Mesodermal cell (in vitro differentiated cells): ENCODE data around the gene IGSF3.
"Not testable (repeated sequence)": the region's sequence is repeated elsewhere in the genome, so short reads cannot be mapped to it uniquely, and the experiment has no call there.

Source experiments
- H3K27ac ChIP-seq: 2 replicates; pipeline ENCODE4 v1.7.0; 2013; ENCODE audit warnings: mild to moderate bottlenecking, low read depth, low read length, moderate library complexity; ENCODE audit not compliant: severe bottlenecking
- H3K36me3 ChIP-seq: 2 replicates; pipeline ENCODE4 v1.7.1; 2013; ENCODE audit warnings: mild to moderate bottlenecking, low read length, moderate library complexity; ENCODE audit not compliant: control insufficient read depth, insufficient read depth
- H3K4me1 ChIP-seq: one replicate; pipeline ENCODE4 v1.7.1; 2013; ENCODE audit warnings: mild to moderate bottlenecking, low read length; ENCODE audit not compliant: insufficient read depth, control insufficient read depth, poor library complexity, severe bottlenecking
- H3K4me3 ChIP-seq: 2 replicates; pipeline ENCODE4 v1.7.0; 2013; ENCODE audit warnings: low read length, control low read depth, mild to moderate bottlenecking; ENCODE audit not compliant: insufficient read depth, poor library complexity, severe bottlenecking; ENCODE audit errors: extremely low read depth
- H3K9me3 ChIP-seq: 2 replicates; pipeline ENCODE4 v1.7.1; 2013; ENCODE audit warnings: mild to moderate bottlenecking, low read length, moderate library complexity; ENCODE audit not compliant: control insufficient read depth
- WGBS, 2 experiments: methylation state at CpG; one replicate each; pipeline ENCODE4 v1.1.5; 2013; ENCODE audit warnings: missing lambda C conversion rate in 2 of 2; ENCODE audit not compliant: insufficient coverage in 2 of 2; 5-methylcytosine and 5-hydroxymethylcytosine counted together

Gene IGSF3

GRCh38 chr1:116597388-116597787 is 70.1 kb downstream of the IGSF3 start:
- H3K9me3 ChIP-seq, H3K4me3 ChIP-seq, H3K36me3 ChIP-seq, H3K4me1 ChIP-seq, H3K27ac ChIP-seq: not testable (repeated sequence)
- WGBS, 2 experiments, result no CpG with 5 or more reads among the region's 2 CpGs

GRCh38 chr1:116596742-116597307 is 70.7 kb downstream of the IGSF3 start:
- not testable (repeated sequence) for H3K36me3 ChIP-seq, H3K4me3 ChIP-seq, H3K9me3 ChIP-seq, H3K27ac ChIP-seq, H3K4me1 ChIP-seq
- WGBS, 2 experiments, result 100% methylated on average over 1 of the region's 5 CpGs; no CpG with 5 or more reads in 1 of the 2 experiments

DNA sequence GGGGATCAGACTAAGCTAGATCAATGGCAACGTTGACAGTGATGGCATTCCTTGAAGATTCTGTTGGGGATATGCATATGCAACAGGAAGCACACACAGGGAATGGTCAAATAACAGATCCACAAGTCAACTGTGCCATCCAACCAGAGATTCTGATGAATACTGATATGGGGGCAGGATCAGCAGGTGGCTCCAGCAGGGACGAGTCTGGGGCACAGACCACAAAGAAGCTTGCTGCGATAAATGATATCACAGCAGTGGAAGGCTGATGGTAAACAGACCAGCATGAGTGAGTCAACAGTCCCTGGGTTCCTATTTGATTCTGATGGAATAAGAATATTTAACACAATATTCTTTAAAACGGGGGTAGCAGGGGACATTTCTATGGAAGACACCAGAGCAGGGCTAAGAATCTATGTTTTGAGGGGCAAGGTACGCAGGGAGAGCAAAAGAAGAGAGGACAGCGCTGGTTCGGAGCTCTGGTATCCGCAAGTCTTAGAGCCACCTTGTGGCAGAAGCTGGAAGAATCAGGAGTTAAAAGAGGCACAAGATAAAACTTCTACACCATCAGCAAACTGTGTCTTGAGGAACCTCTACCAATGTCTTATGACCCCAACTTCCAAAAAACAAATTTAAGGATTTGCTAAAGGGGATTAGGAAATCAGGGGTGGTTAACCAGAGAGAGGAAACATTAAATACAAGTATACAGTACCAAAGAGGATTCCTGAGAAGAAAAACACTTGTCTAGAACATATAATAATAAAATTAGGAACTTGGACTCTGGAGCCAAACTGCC is 71.4 kb downstream of the IGSF3 start:
- H3K4me1 ChIP-seq, H3K27ac ChIP-seq, H3K4me3 ChIP-seq, H3K9me3 ChIP-seq, H3K36me3 ChIP-seq: not testable (repeated sequence)
- 33 to 46% methylated on average over 4 of the region's 8 CpGs for WGBS, 2 experiments

DNA sequence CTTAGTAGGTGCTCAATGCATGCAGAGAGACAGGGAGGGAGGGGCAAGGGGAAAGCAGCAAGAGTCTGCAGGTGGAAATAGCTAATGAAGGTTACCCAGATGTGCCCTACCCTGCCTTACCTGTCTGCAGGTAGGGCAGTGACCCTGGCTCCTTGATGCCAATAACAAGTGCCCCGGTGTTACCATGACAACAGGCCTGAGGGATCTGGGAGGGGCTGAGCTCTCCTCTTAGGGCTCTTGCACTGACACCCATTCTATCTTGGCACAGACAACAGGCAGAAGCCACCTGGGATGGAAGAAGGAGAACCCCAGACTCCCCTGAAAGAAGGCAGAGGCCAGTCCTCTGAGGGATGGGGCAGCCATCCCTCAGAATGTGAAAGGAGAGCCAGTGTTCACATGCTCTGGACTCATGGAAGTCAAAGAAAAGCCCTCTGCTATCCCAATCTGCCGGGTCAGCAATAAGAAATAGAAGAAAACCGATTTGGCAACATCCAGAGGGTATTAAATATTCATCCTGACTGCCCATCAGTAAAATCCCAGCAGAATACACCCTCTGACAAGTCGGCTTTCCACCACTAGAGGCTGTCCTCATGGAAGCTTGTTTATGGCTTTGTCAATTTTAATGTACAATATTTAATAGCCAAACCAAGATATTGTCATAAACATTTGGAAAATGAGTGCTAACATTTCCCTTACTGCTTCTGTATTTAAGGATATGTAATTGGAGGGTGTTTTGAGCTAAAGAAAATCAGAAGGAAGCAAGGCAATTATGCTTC is 72.3 kb downstream of the IGSF3 start:
- not testable (repeated sequence) for H3K36me3 ChIP-seq, H3K4me1 ChIP-seq, H3K9me3 ChIP-seq, H3K4me3 ChIP-seq, H3K27ac ChIP-seq
- WGBS, 2 experiments, result 93% methylated on average over 3 of the region's 4 CpGs; no CpG with 5 or more reads in 1 of the 2 experiments

DNA sequence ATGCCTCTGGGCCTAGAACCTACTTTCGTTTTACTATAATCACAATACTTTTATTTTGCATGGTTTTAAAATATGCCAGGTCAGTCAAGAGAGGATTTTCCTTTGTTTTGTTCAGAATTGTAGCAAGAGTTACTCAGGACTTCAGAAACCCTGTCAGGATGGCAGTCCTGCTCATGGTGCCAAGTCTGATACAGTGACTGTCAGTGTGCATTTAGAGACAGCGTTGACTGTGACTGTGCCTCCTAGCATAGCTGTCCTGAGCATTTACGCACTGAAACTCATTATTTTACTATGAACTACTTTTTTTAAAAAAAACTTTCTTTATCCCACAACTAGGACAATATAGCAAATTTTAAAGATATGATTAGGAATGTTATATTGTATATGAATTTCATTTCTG is 73.6 kb downstream of the IGSF3 start:
- no CpG with 5 or more reads among the region's 3 CpGs for WGBS, 2 experiments
- not testable (repeated sequence) for H3K27ac ChIP-seq, H3K4me3 ChIP-seq, H3K9me3 ChIP-seq, H3K4me1 ChIP-seq, H3K36me3 ChIP-seq

GRCh38 chr1:116593401-116593800 is 74.1 kb downstream of the IGSF3 start:
- 76 to 100% methylated on average over 2 to 3 of the region's 5 CpGs for WGBS, 2 experiments
- not testable (repeated sequence) for H3K27ac ChIP-seq, H3K36me3 ChIP-seq, H3K9me3 ChIP-seq, H3K4me3 ChIP-seq, H3K4me1 ChIP-seq

DNA sequence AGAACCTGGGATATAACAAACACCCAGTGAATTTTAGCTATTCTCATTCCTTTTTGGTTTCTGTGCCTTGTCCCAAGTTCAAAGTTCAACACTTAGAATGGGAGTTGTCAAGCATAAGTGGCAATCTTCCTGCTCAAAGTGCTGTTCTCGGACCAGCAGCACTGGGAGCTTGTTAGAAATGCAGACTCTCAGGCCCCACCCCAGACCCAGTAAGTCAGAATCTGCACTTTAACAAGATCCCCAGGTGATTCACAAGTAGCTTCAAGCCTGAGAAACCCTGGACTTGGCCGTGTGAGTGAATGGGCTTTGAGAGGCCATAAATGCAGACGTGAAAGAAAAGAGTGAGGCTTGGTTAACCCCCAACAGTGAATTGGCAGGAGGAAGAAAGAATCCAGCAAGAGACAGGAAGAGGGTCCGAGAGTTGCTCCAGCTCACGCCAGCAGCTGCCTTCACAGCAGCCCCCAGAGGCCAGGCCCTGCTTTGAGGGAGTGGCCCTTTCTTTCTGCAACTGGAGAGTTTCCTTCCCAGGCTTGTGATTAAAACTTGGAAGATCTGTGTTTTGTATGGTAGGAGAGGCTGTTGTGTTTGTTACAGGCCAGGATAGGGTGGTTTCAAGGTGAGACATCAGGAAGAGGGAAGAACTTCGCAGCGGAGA is 75.5 kb downstream of the IGSF3 start:
- not testable (repeated sequence) for H3K36me3 ChIP-seq, H3K4me3 ChIP-seq, H3K27ac ChIP-seq, H3K4me1 ChIP-seq, H3K9me3 ChIP-seq
- WGBS, 2 experiments, result 72 to 86% methylated on average over 1 to 2 of the region's 7 CpGs

- H3K4me1 ChIP-seq, H3K36me3 ChIP-seq, H3K9me3 ChIP-seq, H3K27ac ChIP-seq, H3K4me3 ChIP-seq: not testable (repeated sequence)
- no CpG with 5 or more reads among the region's 10 CpGs for WGBS, 2 experiments
These were observed 76.3 kb downstream of the IGSF3 start for GRCh38 chr1:116591006-116591950.

DNA sequence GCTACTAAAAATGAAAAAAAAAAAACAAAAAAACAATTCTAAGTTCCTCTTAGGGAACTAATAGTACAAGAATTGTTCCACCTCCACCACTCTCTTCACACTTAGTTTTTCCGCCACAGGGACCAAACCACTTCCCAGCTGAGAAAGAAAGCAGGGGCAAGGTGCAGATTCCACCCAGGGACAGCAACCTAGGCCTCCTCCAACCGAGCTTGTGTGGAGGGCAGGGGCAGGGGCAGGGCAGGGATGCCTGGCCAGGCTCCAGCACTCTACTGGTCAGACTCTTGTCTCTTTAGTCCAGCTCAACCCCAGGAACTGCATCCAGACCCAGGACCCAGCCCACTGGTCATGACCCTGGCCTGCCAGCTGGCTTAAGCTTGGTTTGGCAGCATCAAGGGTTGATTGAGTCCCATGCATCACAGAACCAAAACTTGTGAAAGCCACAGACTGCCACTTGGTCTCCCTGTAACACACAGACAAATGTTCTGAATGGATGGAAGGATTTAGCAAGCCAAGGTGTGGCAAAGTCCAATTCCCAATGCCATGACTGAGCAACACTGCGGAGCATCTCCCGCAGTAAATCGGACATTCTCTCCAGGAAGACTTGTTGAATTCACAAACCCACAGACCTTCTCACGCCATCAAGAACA is 77.1 kb downstream of the IGSF3 start:
- H3K27ac ChIP-seq, H3K4me3 ChIP-seq, H3K9me3 ChIP-seq, H3K4me1 ChIP-seq, H3K36me3 ChIP-seq: not testable (repeated sequence)
- WGBS, 2 experiments, result no CpG with 5 or more reads among the region's 6 CpGs
